Measurements from ENCODE around the gene PHKG2. TPM values are rescaled to one million over a fixed set of nuclear protein-coding genes. Genes with fewer than 3 reads are reported as not detected.

The PHKG2 gene
- total RNA-seq, 1 experiment from 2014 or later = 30.9 TPM

- Histone ChIP-seq H2AFZ (ENCODE audit: low read length) (no peak overlapping the region), H3K9me3 (ENCODE audit: low read length) (no peaks in the 10 kb centered on the region), H3K4me3 (ENCODE audit: low read length) (no peak overlapping the region), H3K27ac (ENCODE audit: low read length) (no peak overlapping the region), H3K36me3 (ENCODE audit: low read depth, low read length) (no peaks in the 10 kb centered on the region), H3K79me2 (ENCODE audit: low read length) (no peaks in the 10 kb centered on the region), H3K9ac (ENCODE audit: low read length) (no peak overlapping the region), H3K4me2 (ENCODE audit: low read length) (no peak overlapping the region), H3F3A (ENCODE audit: low read length, unreplicated experiment) (no peaks in the 10 kb centered on the region), H3K9me2 (replicated peaks; ENCODE audit: low read length) (no peaks in the 10 kb centered on the region), H3K4me1 (ENCODE audit: insufficient read depth, low read length) (no peaks in the 10 kb centered on the region), H4K20me1 (ENCODE audit: low read length) (no peaks in the 10 kb centered on the region), H3K27me3 (ENCODE audit: low read length) (no peaks in the 10 kb centered on the region)
- BruUV-seq (replicated peaks) = no TSS peak
- TF ChIP-seq EZH2phosphoT487 (IDR thresholded peaks at IDR 0.05; ENCODE audit: borderline replicate concordance, low read length) (no peak), EZH2 (IDR thresholded peaks at IDR 0.05; ENCODE audit: low read length, unreplicated experiment) (no peak), CTCF (conservative IDR thresholded peaks at IDR 0.05; ENCODE audit: low read depth, low read length) (no peak)
- POLR2A ChIA-PET (ENCODE audit: unreplicated experiment) = no interaction called here
- no peak for DNase-seq
- CTCF ChIA-PET = no interaction called here
- intact Hi-C loops (cut with micrococcal nuclease) = no loop called here
- ATAC-seq = no peak
Observed at GRCh38 chr16:30794634-30795033, 46.4 kb downstream of the PHKG2 start.

- no peak overlapping the region for H3K4me2 ChIP-seq (ENCODE audit: low read length)
- no peaks in the 10 kb centered on the region for H3K79me2 ChIP-seq (ENCODE audit: low read length)
- ATAC-seq (peak; percentile 58; the same call in 1 of the 2 replicates), DNase-seq (no peak)
- no peaks in the 10 kb centered on the region for H3K4me1 ChIP-seq (ENCODE audit: insufficient read depth, low read length)
- no peaks in the 10 kb centered on the region for H3K9me2 ChIP-seq (replicated peaks; ENCODE audit: low read length)
- CTCF ChIA-PET = no interaction called here
- H2AFZ ChIP-seq (ENCODE audit: low read length) = no peak overlapping the region
- H3F3A ChIP-seq (ENCODE audit: low read length, unreplicated experiment) = no peaks in the 10 kb centered on the region
- TF ChIP-seq EZH2phosphoT487 (IDR thresholded peaks at IDR 0.05; ENCODE audit: borderline replicate concordance, low read length) (no peak), CTCF (conservative IDR thresholded peaks at IDR 0.05; ENCODE audit: low read depth, low read length) (0 out of 2 replicates have a peak, but pooled peaks have one; percentile 21)
- no peaks in the 10 kb centered on the region for H3K36me3 ChIP-seq (ENCODE audit: low read depth, low read length)
- POLR2A ChIA-PET (ENCODE audit: unreplicated experiment) = interaction anchor here (0.6 kb wide), 1 partner anchor 32 kb away, joined by 11 read pairs; no protein-coding TSS in a partner anchor
- H3K4me3 ChIP-seq (ENCODE audit: low read length) = no peak overlapping the region
- intact Hi-C loops (cut with micrococcal nuclease) = no loop called here
- no peaks in the 10 kb centered on the region for H4K20me1 ChIP-seq (ENCODE audit: low read length)
- no peaks in the 10 kb centered on the region for H3K9me3 ChIP-seq (ENCODE audit: low read length)
- no peak overlapping the region for H3K27ac ChIP-seq (ENCODE audit: low read length)
- no peaks in the 10 kb centered on the region for H3K27me3 ChIP-seq (ENCODE audit: low read length)
- H3K9ac ChIP-seq (ENCODE audit: low read length) = no peak overlapping the region
- no TSS peak for BruUV-seq (replicated peaks)
Observed at GRCh38 chr16:30797670-30798309, 49.6 kb downstream of the PHKG2 start.

Other genes starting within 250 kb of the PHKG2 start
- gene ZNF768, start 221.9 kb upstream of the PHKG2 start, total RNA-seq (2014; rRNA removed) = 31.2 and 46.7 TPM in 2 replicates
- 7.9 and 8.9 TPM in 2 replicates for gene ZNF747, start 213.6 kb upstream of the PHKG2 start, total RNA-seq (2014; rRNA removed)
- 8.1 and 12.8 TPM in 2 replicates for gene ZNF764, start 190.1 kb upstream of the PHKG2 start, total RNA-seq (2014; rRNA removed)
- 5.5 and 14.3 TPM in 2 replicates for gene ZNF688, start 176.7 kb upstream of the PHKG2 start, total RNA-seq (2014; rRNA removed)
- 4.9 and 5.0 TPM in 2 replicates for gene ZNF785, start 162.7 kb upstream of the PHKG2 start, total RNA-seq (2014; rRNA removed)
- gene ZNF689, start 138.0 kb upstream of the PHKG2 start, total RNA-seq (2014; rRNA removed) = 6.0 and 6.9 TPM in 2 replicates
- gene PRR14, start 97.5 kb upstream of the PHKG2 start, total RNA-seq (2014; rRNA removed) = 9.6 and 14.5 TPM in 2 replicates
- gene FBRS, start 90.0 kb upstream of the PHKG2 start, total RNA-seq (2014; rRNA removed) = 22.2 and 35.0 TPM in 2 replicates
- gene SRCAP, start 49.3 kb upstream of the PHKG2 start, total RNA-seq (2014; rRNA removed) = 19.0 and 29.6 TPM in 2 replicates
- 8.6 and 9.6 TPM in 2 replicates for gene CFAP119, start 13.6 kb downstream of the PHKG2 start, total RNA-seq (2014; rRNA removed)
- 64.1 and 80.2 TPM in 2 replicates for gene RNF40, start 13.9 kb downstream of the PHKG2 start, total RNA-seq (2014; rRNA removed)
- 7.8 and 8.4 TPM in 2 replicates for gene ZNF629, start 38.8 kb downstream of the PHKG2 start, total RNA-seq (2014; rRNA removed)
- gene BCL7C, start 145.7 kb downstream of the PHKG2 start, total RNA-seq (2014; rRNA removed) = 75.6 and 97.3 TPM in 2 replicates
- gene CTF1, start 148.2 kb downstream of the PHKG2 start, total RNA-seq (2014; rRNA removed) = 0.29 and 0.98 TPM in 2 replicates
- gene FBXL19, start 175.1 kb downstream of the PHKG2 start, total RNA-seq (2014; rRNA removed) = 36.2 and 48.5 TPM in 2 replicates
- 3.6 and 5.7 TPM in 2 replicates for gene ORAI3, start 200.6 kb downstream of the PHKG2 start, total RNA-seq (2014; rRNA removed)
- gene SETD1A, start 209.3 kb downstream of the PHKG2 start, total RNA-seq (2014; rRNA removed) = 7.9 and 8.6 TPM in 2 replicates
- gene HSD3B7, start 236.8 kb downstream of the PHKG2 start, total RNA-seq (2014; rRNA removed) = 12.0 and 16.3 TPM in 2 replicates